ENCODE results near the gene SLC26A8.

The SLC26A8 gene

GRCh38 chr6:36069573-36069972 lies 45.1 kb upstream of the SLC26A8 start:
- no peaks in the 10 kb centered on the region for H3K27me3 Mint-ChIP-seq (ENCODE audit: low read depth, poor library complexity)
- no peak for TF ChIP-seq CTCF (IDR thresholded peaks at IDR 0.05)
- H3K9me3 Mint-ChIP-seq, result no peaks in the 10 kb centered on the region
- no peak overlapping the region for H3K4me3 Mint-ChIP-seq
- H3K27ac Mint-ChIP-seq, result no peak overlapping the region
- H3K4me1 Mint-ChIP-seq, result peaks cover 11% of the 10 kb centered on the region
- peaks cover 24% of the 10 kb centered on the region for H3K36me3 Mint-ChIP-seq (ENCODE audit: low read depth)
- DNase-seq, result no peak

GRCh38 chr6:36068586-36068985 lies 44.1 kb upstream of the SLC26A8 start:
- Mint-ChIP-seq H3K9me3 (no peaks in the 10 kb centered on the region), H3K27me3 (ENCODE audit: low read depth, poor library complexity) (no peaks in the 10 kb centered on the region), H3K36me3 (ENCODE audit: low read depth) (peaks cover 20% of the 10 kb centered on the region), H3K27ac (no peak overlapping the region), H3K4me1 (peaks cover 15% of the 10 kb centered on the region), H3K4me3 (no peak overlapping the region)
- no peak for DNase-seq
- TF ChIP-seq CTCF (IDR thresholded peaks at IDR 0.05), result no peak

- Mint-ChIP-seq H3K27ac (peak overlapping the region; percentile 18), H3K27me3 (ENCODE audit: low read depth, poor library complexity) (no peaks in the 10 kb centered on the region), H3K9me3 (no peaks in the 10 kb centered on the region), H3K4me3 (no peak overlapping the region), H3K36me3 (ENCODE audit: low read depth) (peaks cover 14% of the 10 kb centered on the region), H3K4me1 (peaks cover 15% of the 10 kb centered on the region)
- DNase-seq, result no peak
- no peak for TF ChIP-seq CTCF (IDR thresholded peaks at IDR 0.05)
These were observed 43.6 kb upstream of the SLC26A8 start for GRCh38 chr6:36068012-36068392.

- peaks cover 15% of the 10 kb centered on the region for H3K4me1 Mint-ChIP-seq
- DNase-seq, result no peak
These were observed 43.1 kb upstream of the SLC26A8 start for GRCh38 chr6:36067374-36068011.

GRCh38 chr6:36066817-36067216 lies 42.4 kb upstream of the SLC26A8 start:
- Mint-ChIP-seq H3K4me3 (no peak overlapping the region), H3K9me3 (no peaks in the 10 kb centered on the region), H3K36me3 (ENCODE audit: low read depth) (peaks cover 5% of the 10 kb centered on the region), H3K4me1 (peaks cover 15% of the 10 kb centered on the region), H3K27ac (no peak overlapping the region), H3K27me3 (ENCODE audit: low read depth, poor library complexity) (no peaks in the 10 kb centered on the region)
- no peak for DNase-seq
- TF ChIP-seq CTCF (IDR thresholded peaks at IDR 0.05), result no peak

More at GRCh38 chr6:36067374-36068011, 43.1 kb upstream of the SLC26A8 start:
- Mint-ChIP-seq H3K4me3 (no peak overlapping the region), H3K36me3 (ENCODE audit: low read depth) (peaks cover 10% of the 10 kb centered on the region), H3K27me3 (ENCODE audit: low read depth, poor library complexity) (no peaks in the 10 kb centered on the region), H3K27ac (peak overlapping the region; percentile 23), H3K9me3 (no peaks in the 10 kb centered on the region)
- no peak for TF ChIP-seq CTCF (IDR thresholded peaks at IDR 0.05)

GRCh38 chr6:36065916-36066315 lies 41.5 kb upstream of the SLC26A8 start:
- Mint-ChIP-seq H3K27ac (no peak overlapping the region), H3K9me3 (no peaks in the 10 kb centered on the region), H3K27me3 (ENCODE audit: low read depth, poor library complexity) (no peaks in the 10 kb centered on the region), H3K36me3 (ENCODE audit: low read depth) (peaks cover 12% of the 10 kb centered on the region), H3K4me1 (peaks cover 15% of the 10 kb centered on the region), H3K4me3 (no peak overlapping the region)
- no peak for DNase-seq
- TF ChIP-seq CTCF (IDR thresholded peaks at IDR 0.05), result no peak

Measured in nephron progenitor cell (in vitro differentiated cells).